Measurements from ENCODE around the gene RSF1.

RSF1 gene

GRCh38 chr11:77617892-77618291 is 202.6 kb downstream of the RSF1 start:
- no peak for DNase-seq

- DNase-seq: no peak
These were observed 208.6 kb downstream of the RSF1 start for GRCh38 chr11:77611921-77612320.

All from suppressor macrophage (primary cell).